ENCODE data around the gene PREB. TPM values are rescaled to one million over a fixed set of nuclear protein-coding genes. Genes with fewer than 3 reads are reported as not detected.

The PREB gene
- total RNA-seq, 4 donors from 2014 or later = 45.5 to 77.9 (median 53.9) TPM

DNA sequence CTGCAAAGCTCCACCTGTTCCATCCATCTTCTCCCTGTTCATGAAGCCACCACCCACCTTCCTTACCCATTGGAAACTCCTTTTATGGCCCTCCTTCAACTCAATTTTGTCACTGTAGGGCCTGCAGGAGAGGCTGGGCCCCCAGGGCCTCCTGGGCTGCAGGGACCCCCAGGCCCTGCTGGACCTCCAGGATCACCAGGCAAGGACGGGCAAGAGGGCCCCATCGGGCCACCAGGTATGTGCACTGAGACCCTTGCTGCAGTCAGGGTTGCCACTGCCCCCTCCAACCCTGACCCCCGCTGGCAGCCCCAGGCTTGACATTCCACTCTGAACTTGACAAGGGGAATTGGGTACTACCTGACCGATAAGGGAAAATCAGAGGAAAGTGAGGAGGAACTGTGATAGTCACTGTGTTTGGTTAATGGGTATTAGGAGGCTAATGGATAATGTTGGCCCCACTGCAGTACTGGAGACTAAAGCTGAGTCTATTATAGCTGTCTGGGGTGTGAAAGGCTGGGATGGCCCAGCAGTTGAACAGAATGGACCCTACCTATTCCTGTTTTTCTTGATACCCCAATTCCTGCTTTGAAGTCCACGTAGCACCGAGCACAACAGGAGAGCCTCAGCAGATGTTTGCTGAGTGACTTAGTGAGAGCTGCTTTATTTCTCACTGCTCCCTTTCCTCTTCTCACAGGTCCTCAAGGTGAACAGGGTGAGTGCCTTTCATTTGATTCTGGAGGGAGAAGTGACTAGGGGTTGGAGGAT lies 50.0 kb downstream of the PREB start:
- intact Hi-C loops (cut with DNase I) = loop anchor here (5.0 kb wide), 1 partner anchor 122 kb away; no protein-coding TSS in a partner anchor

DNA sequence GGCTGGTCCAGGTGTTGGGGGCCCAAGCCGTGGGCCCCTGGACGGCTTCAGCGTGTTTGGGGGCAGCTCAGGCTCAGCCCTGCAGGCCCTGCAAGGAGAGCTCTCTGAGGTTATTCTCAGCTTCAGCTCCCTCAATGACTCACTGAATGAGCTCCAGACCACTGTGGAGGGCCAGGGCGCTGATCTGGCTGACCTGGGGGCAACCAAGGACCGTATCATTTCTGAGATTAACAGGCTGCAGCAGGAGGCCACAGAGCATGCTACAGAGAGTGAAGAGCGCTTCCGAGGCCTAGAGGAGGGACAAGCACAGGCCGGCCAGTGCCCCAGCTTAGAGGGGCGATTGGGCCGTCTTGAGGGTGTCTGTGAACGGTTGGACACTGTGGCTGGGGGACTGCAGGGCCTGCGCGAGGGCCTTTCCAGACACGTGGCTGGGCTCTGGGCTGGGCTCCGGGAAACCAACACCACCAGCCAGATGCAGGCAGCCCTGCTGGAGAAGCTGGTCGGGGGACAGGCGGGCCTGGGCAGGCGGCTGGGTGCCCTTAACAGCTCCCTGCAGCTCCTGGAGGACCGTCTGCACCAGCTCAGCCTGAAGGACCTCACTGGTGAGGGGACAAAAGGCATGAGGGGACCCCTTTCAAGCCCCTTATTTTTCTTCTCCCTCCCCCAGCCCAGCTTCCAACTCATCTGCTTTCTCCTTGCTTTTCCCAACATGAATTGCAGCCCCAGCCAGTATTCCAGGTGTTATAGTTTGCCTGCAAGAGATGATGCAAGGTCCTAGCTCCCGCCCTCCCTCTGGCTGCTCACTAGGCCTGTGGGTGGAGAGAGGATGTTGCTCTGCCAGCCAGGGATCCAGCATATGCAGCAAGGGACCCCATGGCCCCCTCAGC lies 50.8 kb downstream of the PREB start:
- TF ChIP-seq POLR2A (IDR thresholded peaks at IDR 0.05) = no peak
- TF ChIP-seq, protein P1, sequence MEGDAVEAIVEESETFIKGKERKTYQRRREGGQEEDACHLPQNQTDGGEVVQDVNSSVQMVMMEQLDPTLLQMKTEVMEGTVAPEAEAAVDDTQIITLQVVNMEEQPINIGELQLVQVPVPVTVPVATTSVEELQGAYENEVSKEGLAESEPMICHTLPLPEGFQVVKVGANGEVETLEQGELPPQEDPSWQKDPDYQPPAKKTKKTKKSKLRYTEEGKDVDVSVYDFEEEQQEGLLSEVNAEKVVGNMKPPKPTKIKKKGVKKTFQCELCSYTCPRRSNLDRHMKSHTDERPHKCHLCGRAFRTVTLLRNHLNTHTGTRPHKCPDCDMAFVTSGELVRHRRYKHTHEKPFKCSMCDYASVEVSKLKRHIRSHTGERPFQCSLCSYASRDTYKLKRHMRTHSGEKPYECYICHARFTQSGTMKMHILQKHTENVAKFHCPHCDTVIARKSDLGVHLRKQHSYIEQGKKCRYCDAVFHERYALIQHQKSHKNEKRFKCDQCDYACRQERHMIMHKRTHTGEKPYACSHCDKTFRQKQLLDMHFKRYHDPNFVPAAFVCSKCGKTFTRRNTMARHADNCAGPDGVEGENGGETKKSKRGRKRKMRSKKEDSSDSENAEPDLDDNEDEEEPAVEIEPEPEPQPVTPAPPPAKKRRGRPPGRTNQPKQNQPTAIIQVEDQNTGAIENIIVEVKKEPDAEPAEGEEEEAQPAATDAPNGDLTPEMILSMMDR (IDR thresholded peaks at IDR 0.05) = no peak
- DNase-seq = no peak
- intact Hi-C loops (cut with DNase I) = no loop called here
- no peak overlapping the region for H3K4me3 ChIP-seq
- no peak overlapping the region for H3K27ac ChIP-seq
- peaks cover 31 to 82% (median 33%) of the 10 kb centered on the region in 3 donors for H3K4me1 ChIP-seq
- no peaks in the 10 kb centered on the region for H3K27me3 ChIP-seq
- no peaks in the 10 kb centered on the region for H3K36me3 ChIP-seq
- WGBS, 2 donors = 55 to 88% methylated on average over 4 to 5 of the region's 20 CpGs
- H3K9me3 ChIP-seq = no peaks in the 10 kb centered on the region

More for the DNA sequence above, 50.0 kb downstream of the PREB start:
- Histone ChIP-seq H3K4me3 (no peak overlapping the region), H3K27ac (peak overlapping the region in 1 of 4 donors; percentile 90), H3K27me3 (no peaks in the 10 kb centered on the region), H3K36me3 (no peaks in the 10 kb centered on the region), H3K9me3 (no peaks in the 10 kb centered on the region), H3K4me1 (peaks cover 31 to 76% (median 33%) of the 10 kb centered on the region in 3 donors)
- 63 to 94% methylated on average over 3 to 4 of the region's 6 CpGs for WGBS, 2 donors
- TF ChIP-seq POLR2A (IDR thresholded peaks at IDR 0.05) = no peak
- TF ChIP-seq, protein P1 (IDR thresholded peaks at IDR 0.05) = no peak
- DNase-seq = no peak

DNA sequence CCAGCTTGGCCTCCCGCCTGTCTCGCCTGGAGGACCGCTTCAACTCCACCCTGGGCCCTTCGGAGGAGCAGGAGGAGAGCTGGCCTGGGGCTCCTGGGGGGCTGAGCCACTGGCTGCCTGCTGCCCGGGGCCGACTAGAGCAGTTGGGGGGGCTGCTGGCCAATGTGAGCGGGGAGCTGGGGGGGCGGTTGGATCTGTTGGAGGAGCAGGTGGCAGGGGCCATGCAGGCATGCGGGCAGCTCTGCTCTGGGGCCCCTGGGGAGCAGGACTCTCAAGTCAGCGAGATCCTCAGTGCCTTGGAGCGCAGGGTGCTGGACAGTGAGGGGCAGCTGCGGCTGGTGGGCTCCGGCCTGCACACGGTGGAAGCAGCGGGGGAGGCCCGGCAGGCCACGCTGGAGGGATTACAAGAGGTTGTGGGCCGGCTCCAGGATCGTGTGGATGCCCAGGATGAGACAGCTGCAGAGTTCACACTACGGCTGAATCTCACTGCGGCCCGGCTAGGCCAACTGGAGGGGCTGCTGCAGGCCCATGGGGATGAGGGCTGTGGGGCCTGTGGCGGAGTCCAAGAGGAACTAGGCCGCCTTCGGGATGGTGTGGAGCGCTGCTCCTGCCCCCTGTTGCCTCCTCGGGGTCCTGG lies 51.5 kb downstream of the PREB start:
- Histone ChIP-seq H3K27ac (no peak overlapping the region), H3K27me3 (no peaks in the 10 kb centered on the region), H3K9me3 (no peaks in the 10 kb centered on the region), H3K4me3 (no peak overlapping the region), H3K36me3 (no peaks in the 10 kb centered on the region), H3K4me1 (peaks cover 31 to 85% (median 33%) of the 10 kb centered on the region in 3 donors)
- TF ChIP-seq, protein P1 (IDR thresholded peaks at IDR 0.05) = no peak
- TF ChIP-seq POLR2A (IDR thresholded peaks at IDR 0.05) = no peak
- 89 to 95% methylated on average over 3 to 8 of the region's 27 CpGs for WGBS, 2 donors
- no peak for DNase-seq
- intact Hi-C loops (cut with DNase I) = no loop called here

DNA sequence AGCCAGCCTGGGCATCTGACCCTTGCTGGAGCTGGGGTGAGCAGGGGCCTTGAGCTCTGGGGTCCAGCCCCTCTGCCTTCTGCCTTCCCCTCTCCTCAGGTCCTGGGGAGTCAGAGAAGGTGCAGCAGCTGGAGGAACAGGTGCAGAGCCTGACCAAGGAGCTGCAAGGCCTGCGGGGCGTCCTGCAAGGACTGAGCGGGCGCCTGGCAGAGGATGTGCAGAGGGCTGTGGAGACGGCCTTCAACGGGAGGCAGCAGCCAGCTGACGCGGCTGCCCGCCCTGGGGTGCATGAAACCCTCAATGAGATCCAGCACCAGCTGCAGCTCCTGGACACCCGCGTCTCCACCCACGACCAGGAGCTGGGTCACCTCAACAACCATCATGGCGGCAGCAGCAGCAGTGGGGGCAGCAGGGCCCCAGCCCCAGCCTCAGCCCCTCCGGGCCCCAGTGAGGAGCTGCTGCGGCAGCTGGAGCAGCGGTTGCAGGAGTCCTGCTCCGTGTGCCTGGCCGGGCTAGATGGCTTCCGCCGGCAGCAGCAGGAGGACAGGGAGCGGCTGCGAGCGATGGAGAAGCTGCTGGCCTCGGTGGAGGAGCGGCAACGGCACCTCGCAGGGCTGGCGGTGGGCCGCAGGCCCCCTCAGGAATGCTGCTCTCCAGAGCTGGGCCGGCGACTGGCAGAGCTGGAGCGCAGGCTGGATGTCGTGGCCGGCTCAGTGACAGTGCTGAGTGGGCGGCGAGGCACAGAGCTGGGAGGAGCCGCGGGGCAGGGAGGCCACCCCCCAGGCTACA lies 52.3 kb downstream of the PREB start:
- intact Hi-C loops (cut with DNase I) = no loop called here
- TF ChIP-seq, protein P1 (IDR thresholded peaks at IDR 0.05) = no peak
- TF ChIP-seq POLR2A (IDR thresholded peaks at IDR 0.05) = no peak
- H3K27ac ChIP-seq = peak overlapping the region; percentile 43 to 98 (median 78)
- WGBS, 2 donors = 81 to 100% methylated on average over 1 to 4 of the region's 38 CpGs
- H3K4me1 ChIP-seq = peaks cover 32 to 86% (median 35%) of the 10 kb centered on the region in 3 donors
- no peak for DNase-seq
- H3K9me3 ChIP-seq = no peaks in the 10 kb centered on the region
- H3K27me3 ChIP-seq = no peaks in the 10 kb centered on the region
- no peak overlapping the region for H3K4me3 ChIP-seq
- no peaks in the 10 kb centered on the region for H3K36me3 ChIP-seq

Other genes starting within 250 kb of the PREB start
- 1 to 10 TPM; 4.4 to 7.6 (median 5.2) TPM for gene MAPRE3, start 164.0 kb downstream of the PREB start, total RNA-seq
- 10 to 100 TPM; 15.7 to 34.5 (median 32.1) TPM for gene TMEM214, start 101.7 kb downstream of the PREB start, total RNA-seq
- 10 to 100 TPM in 2 of 4 donors, 1 to 10 TPM in 2; 4.7 to 12.4 (median 9.6) TPM for gene AGBL5, start 83.0 kb downstream of the PREB start, total RNA-seq
- 100 to 1,000 TPM; 149 to 242 (median 193) TPM for gene OST4, start 63.0 kb downstream of the PREB start, total RNA-seq
- 10 to 100 TPM in 2 of 4 donors, 1 to 10 TPM in 2; 6.2 to 27.8 (median 9.9) TPM for gene EMILIN1, start 56.0 kb downstream of the PREB start, total RNA-seq
- gene KHK, start 47.9 kb downstream of the PREB start, total RNA-seq = 1 to 10 TPM; 1.3 to 1.9 (median 1.4) TPM
- 1 to 10 TPM; 2.6 to 6.1 (median 3.9) TPM for gene CGREF1, start 15.5 kb downstream of the PREB start, total RNA-seq
- gene ABHD1, start 10.8 kb downstream of the PREB start, total RNA-seq = not detected
- gene PRR30, start 4.8 kb upstream of the PREB start, total RNA-seq = not detected
- not detected for gene TCF23, start 14.4 kb upstream of the PREB start, total RNA-seq
- 100 to 1,000 TPM in 2 of 4 donors, 10 to 100 TPM in 2; 57.1 to 124 (median 91.0) TPM for gene ATRAID, start 77.4 kb upstream of the PREB start, total RNA-seq
- gene SLC5A6, start 77.6 kb upstream of the PREB start, total RNA-seq = 10 to 100 TPM; 13.5 to 38.6 (median 23.2) TPM
- 10 to 100 TPM; 17.6 to 34.5 (median 22.0) TPM for gene CAD, start 82.7 kb upstream of the PREB start, total RNA-seq
- under 1 TPM in 2 of 4 donors, not detected in 2; 0.18 to 0.19 TPM for gene SLC30A3, start 128.4 kb upstream of the PREB start, total RNA-seq
- under 1 TPM in 1 of 4 donors, not detected in 3; 0.38 TPM for gene DNAJC5G, start 140.8 kb upstream of the PREB start, total RNA-seq
- not detected for gene TRIM54, start 147.8 kb upstream of the PREB start, total RNA-seq
- gene UCN, start 173.8 kb upstream of the PREB start, total RNA-seq = 1 to 10 TPM in 1 of 4 donors, not detected in 3; 1.1 TPM
- gene MPV17, start 188.5 kb upstream of the PREB start, total RNA-seq = 10 to 100 TPM; 39.3 to 66.1 (median 48.1) TPM
- 10 to 100 TPM; 37.2 to 59.7 (median 52.3) TPM for gene GTF3C2, start 222.1 kb upstream of the PREB start, total RNA-seq
- gene EIF2B4, start 235.7 kb upstream of the PREB start, total RNA-seq = 10 to 100 TPM; 30.4 to 44.3 (median 38.3) TPM
- gene SNX17, start 236.0 kb upstream of the PREB start, total RNA-seq = 100 to 1,000 TPM in 1 of 4 donors, 10 to 100 TPM in 3; 53.5 to 106 (median 75.8) TPM
- gene ZNF513, start 246.1 kb upstream of the PREB start, total RNA-seq = 10 to 100 TPM in 3 of 4 donors, 1 to 10 TPM in 1; 6.4 to 15.6 (median 12.8) TPM